Glutamatergic neuron (in vitro differentiated cells): ENCODE results near the gene TSPO. TPM values are rescaled to one million over a fixed set of nuclear protein-coding genes. Genes with fewer than 3 reads are reported as not detected.

Source experiments
- DNase-seq: peaks from one replicate; pipeline ENCODE4 v3.0.0; 2022
- H3K27ac Mint-ChIP-seq: one replicate; pipeline ENCODE4 v1.8.0; 2020; ENCODE audit warnings: mild to moderate bottlenecking, mixed read lengths, inconsistent platforms; ENCODE audit not compliant: unreplicated experiment
- H3K27me3 Mint-ChIP-seq: one replicate; pipeline ENCODE4 v1.8.0; 2020; ENCODE audit warnings: mild to moderate bottlenecking, moderate library complexity, mixed read lengths, inconsistent platforms; ENCODE audit not compliant: unreplicated experiment
- H3K36me3 Mint-ChIP-seq: one replicate; pipeline ENCODE4 v1.8.0; 2020; ENCODE audit warnings: mild to moderate bottlenecking, mixed read lengths, inconsistent platforms; ENCODE audit not compliant: unreplicated experiment
- H3K4me1 Mint-ChIP-seq: one replicate; pipeline ENCODE4 v1.8.0; 2020; ENCODE audit warnings: mild to moderate bottlenecking, low read depth, mixed read lengths, inconsistent platforms; ENCODE audit not compliant: unreplicated experiment
- H3K4me3 Mint-ChIP-seq: one replicate; pipeline ENCODE4 v1.8.0; 2020; ENCODE audit warnings: mild to moderate bottlenecking, mixed read lengths, inconsistent platforms; ENCODE audit not compliant: unreplicated experiment
- H3K9me3 Mint-ChIP-seq: one replicate; pipeline ENCODE4 v1.8.0; 2020; ENCODE audit warnings: mild to moderate bottlenecking, moderate library complexity, mixed read lengths, inconsistent platforms; ENCODE audit not compliant: unreplicated experiment
- total RNA-seq: library from RNA; stranded (reverse); fragmentation: NEBNext Ultra II Directional; extraction: Animal tissue kit (Norgen Biotek cat#: 25700); gene quantifications from one replicate; pipeline ENCODE4 v1.2.1, GENCODE V29; 2021; ENCODE audit not compliant: unreplicated experiment
- TF ChIP-seq, protein P1 (sequence below): fragments of 200-600 bp; sonication (generic); IDR thresholded peaks from one replicate; pipeline ENCODE4 v1.5.0; 2021; ENCODE audit not compliant: partially characterized antibody, unreplicated experiment

The TSPO gene
- total RNA-seq, 1 donor from 2014 or later, result 4.0 TPM

DNA sequence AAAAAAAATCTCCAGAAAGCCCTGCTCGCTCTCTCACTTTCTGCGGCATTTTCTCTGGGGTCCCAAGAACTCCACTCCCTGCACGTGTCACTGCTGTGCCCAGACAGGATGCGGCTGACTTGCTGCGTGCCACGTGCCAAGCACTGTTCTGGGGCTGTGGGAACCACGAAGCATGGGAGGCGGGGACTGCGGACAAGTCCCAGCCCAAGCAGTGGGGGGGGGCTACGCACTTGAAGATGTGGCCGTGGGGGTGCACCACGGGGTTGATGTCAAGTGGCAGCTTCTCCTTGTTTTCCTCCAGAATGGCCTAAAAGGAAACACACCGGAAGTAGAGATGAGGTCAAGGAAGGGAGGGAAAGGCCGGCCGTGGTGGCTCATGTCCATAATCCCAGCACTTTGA, 24.7 kb downstream of the TSPO start:
- H3K36me3 Mint-ChIP-seq, result no peaks in the 10 kb centered on the region
- no peak overlapping the region for H3K27ac Mint-ChIP-seq
- H3K9me3 Mint-ChIP-seq, result no peaks in the 10 kb centered on the region

DNA sequence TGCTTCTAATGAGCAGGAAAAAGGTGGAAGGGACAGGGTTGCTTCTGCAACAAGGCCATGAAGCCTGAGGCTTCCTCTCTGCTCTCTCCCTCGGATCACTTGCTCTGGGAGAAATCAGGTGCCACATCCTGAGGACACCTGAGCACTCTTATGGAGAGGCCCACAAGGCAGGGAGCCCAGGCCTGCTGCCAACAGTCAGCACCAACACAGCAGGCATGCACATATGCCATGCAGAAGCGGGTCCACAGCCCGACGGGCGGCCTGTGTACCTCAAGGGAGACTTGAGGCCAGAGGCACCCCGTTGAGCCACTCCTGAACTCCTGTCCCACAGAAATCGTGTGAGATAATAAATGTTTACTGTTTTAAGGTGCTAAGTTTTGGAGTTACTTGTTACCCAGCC, 26.1 kb downstream of the TSPO start:
- no peaks in the 10 kb centered on the region for H3K9me3 Mint-ChIP-seq
- no peak overlapping the region for H3K4me3 Mint-ChIP-seq
- peaks cover 8% of the 10 kb centered on the region for H3K27me3 Mint-ChIP-seq
- TF ChIP-seq, protein P1, sequence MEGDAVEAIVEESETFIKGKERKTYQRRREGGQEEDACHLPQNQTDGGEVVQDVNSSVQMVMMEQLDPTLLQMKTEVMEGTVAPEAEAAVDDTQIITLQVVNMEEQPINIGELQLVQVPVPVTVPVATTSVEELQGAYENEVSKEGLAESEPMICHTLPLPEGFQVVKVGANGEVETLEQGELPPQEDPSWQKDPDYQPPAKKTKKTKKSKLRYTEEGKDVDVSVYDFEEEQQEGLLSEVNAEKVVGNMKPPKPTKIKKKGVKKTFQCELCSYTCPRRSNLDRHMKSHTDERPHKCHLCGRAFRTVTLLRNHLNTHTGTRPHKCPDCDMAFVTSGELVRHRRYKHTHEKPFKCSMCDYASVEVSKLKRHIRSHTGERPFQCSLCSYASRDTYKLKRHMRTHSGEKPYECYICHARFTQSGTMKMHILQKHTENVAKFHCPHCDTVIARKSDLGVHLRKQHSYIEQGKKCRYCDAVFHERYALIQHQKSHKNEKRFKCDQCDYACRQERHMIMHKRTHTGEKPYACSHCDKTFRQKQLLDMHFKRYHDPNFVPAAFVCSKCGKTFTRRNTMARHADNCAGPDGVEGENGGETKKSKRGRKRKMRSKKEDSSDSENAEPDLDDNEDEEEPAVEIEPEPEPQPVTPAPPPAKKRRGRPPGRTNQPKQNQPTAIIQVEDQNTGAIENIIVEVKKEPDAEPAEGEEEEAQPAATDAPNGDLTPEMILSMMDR, result no peak
- H3K4me1 Mint-ChIP-seq, result no peaks in the 10 kb centered on the region
- H3K27ac Mint-ChIP-seq, result no peak overlapping the region
- no peak for DNase-seq
- H3K36me3 Mint-ChIP-seq, result no peaks in the 10 kb centered on the region

More for the DNA sequence above, 24.7 kb downstream of the TSPO start:
- Mint-ChIP-seq H3K27me3 (peaks cover 5% of the 10 kb centered on the region), H3K4me1 (no peaks in the 10 kb centered on the region), H3K4me3 (no peak overlapping the region)
- no peak for DNase-seq
- TF ChIP-seq, protein P1, result no peak

GRCh38 chr22:43179146-43179910, 28.0 kb downstream of the TSPO start:
- no peaks in the 10 kb centered on the region for H3K36me3 Mint-ChIP-seq
- TF ChIP-seq, protein P1, result no peak
- no peak overlapping the region for H3K4me3 Mint-ChIP-seq
- H3K27me3 Mint-ChIP-seq, result peaks cover 6% of the 10 kb centered on the region
- DNase-seq, result no peak
- no peak overlapping the region for H3K27ac Mint-ChIP-seq
- no peaks in the 10 kb centered on the region for H3K9me3 Mint-ChIP-seq
- H3K4me1 Mint-ChIP-seq, result peaks cover 3% of the 10 kb centered on the region

DNA sequence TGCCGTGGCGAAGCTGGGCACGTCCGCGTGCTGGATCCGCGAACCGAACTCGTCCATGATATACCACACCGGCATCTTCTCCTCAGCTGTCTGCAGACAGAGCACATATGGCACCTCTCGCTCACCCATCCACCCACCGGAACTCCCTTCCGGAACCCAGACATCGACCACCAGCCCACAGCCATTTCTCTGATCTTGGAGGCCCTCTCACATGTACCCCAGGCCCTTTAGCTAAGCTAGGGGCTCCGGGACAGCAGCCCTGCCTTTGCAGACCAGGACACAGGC, 28.5 kb downstream of the TSPO start:
- H3K27me3 Mint-ChIP-seq, result peaks cover 6% of the 10 kb centered on the region
- H3K9me3 Mint-ChIP-seq, result no peaks in the 10 kb centered on the region
- H3K27ac Mint-ChIP-seq, result no peak overlapping the region
- H3K4me1 Mint-ChIP-seq, result peaks cover 4% of the 10 kb centered on the region
- TF ChIP-seq, protein P1, result no peak
- no peak for DNase-seq
- no peaks in the 10 kb centered on the region for H3K36me3 Mint-ChIP-seq
- H3K4me3 Mint-ChIP-seq, result no peak overlapping the region

GRCh38 chr22:43180670-43181069, 29.3 kb downstream of the TSPO start:
- TF ChIP-seq, protein P1, result no peak
- Mint-ChIP-seq H3K4me3 (no peak overlapping the region), H3K9me3 (no peaks in the 10 kb centered on the region)

More at GRCh38 chr22:43180670-43181069, 29.3 kb downstream of the TSPO start:
- Mint-ChIP-seq H3K4me1 (peaks cover 6% of the 10 kb centered on the region), H3K36me3 (no peaks in the 10 kb centered on the region), H3K27me3 (peaks cover 6% of the 10 kb centered on the region), H3K27ac (no peak overlapping the region)
- no peak for DNase-seq
